ENCODE data around the gene KRTAP29-1. TPM values are rescaled to one million over a fixed set of nuclear protein-coding genes. Genes with fewer than 3 reads are reported as not detected.

KRTAP29-1 gene
- total and polyA plus RNA-seq, 12 donors, result not detected

GRCh38 chr17:41329279-41329948 is 26.8 kb upstream of the KRTAP29-1 start:
- 50 to 53% methylated on average over 13 of the region's 13 CpGs for WGBS, 2 donors
- H3K4me1 ChIP-seq, result no peaks in the 10 kb centered on the region
- peak; percentile 16 to 59 (median 53) for TF ChIP-seq CTCF (IDR thresholded peaks at IDR 0.05)
- H3K36me3 ChIP-seq, result no peaks in the 10 kb centered on the region
- H3K27me3 ChIP-seq, result peaks cover 0 to 24% (median 0%) of the 10 kb centered on the region in 7 donors
- no peak overlapping the region for H3K4me3 ChIP-seq
- H3K9me3 ChIP-seq, result no peaks in the 10 kb centered on the region
- intact Hi-C loops (cut with DNase I), result loop anchor here in 5 of 10 donors (5.0 to 10.0 kb wide), 4 partner anchors 165 to 527 kb away; no protein-coding TSS in a partner anchor
- ATAC-seq (peak in 2 of 8 donors; percentile 52 to 66), DNase-seq (peak in 1 of 2 donors; percentile 35)
- no peak overlapping the region for H3K27ac ChIP-seq

GRCh38 chr17:41328207-41328606 is 25.6 kb upstream of the KRTAP29-1 start:
- H3K4me1 ChIP-seq, result no peaks in the 10 kb centered on the region
- H3K27ac ChIP-seq, result no peak overlapping the region
- 83 to 88% methylated on average over 7 of the region's 7 CpGs for WGBS, 2 donors
- H3K4me3 ChIP-seq, result no peak overlapping the region
- peaks cover 0 to 17% (median 0%) of the 10 kb centered on the region in 7 donors for H3K27me3 ChIP-seq
- no peaks in the 10 kb centered on the region for H3K9me3 ChIP-seq
- ATAC-seq (no peak), DNase-seq (no peak)
- intact Hi-C loops (cut with DNase I), result loop anchor here in 5 of 10 donors (5.0 to 10.0 kb wide), 4 partner anchors 167 to 526 kb away; no protein-coding TSS in a partner anchor
- no peaks in the 10 kb centered on the region for H3K36me3 ChIP-seq
- TF ChIP-seq CTCF (IDR thresholded peaks at IDR 0.05), result no peak

DNA sequence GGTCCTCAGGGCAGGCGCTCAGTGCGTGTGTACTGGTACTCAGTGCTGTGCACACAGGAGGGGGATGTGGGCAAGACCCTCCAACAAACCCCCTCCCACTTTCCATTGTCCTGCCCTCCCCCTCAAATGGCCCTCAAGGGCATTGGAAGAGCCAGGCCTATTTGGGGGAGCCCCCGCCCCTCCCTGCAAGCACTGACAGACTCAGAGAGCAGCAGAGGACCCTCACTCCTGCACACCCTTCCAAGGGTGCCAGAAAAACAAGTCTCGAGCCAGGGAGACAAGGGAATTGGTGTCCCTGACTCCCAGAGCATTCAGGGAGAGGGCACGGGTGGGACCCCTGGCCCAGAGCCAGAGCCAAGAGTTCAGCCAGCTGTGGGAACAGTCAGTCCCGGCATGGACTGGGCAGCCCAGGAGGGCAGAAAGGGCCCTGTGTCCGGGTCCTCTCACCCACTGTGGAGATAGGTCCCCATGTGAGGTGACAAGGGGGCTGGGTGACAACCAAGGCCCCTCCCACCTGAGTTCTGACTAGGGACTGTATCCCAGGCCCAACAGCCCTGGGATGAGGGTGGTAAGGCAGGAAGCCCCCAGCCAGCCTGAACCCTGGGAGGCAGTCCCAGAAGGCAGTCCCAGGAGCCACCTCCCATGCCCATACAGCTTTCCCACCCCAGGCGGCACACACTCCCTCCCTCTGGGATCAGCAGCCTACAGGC is 24.9 kb upstream of the KRTAP29-1 start:
- Histone ChIP-seq H3K9me3 (no peaks in the 10 kb centered on the region), H3K27me3 (peaks cover 0 to 13% (median 0%) of the 10 kb centered on the region in 7 donors), H3K27ac (no peak overlapping the region), H3K4me3 (no peak overlapping the region), H3K4me1 (no peaks in the 10 kb centered on the region), H3K36me3 (no peaks in the 10 kb centered on the region)
- ATAC-seq (no peak), DNase-seq (no peak)
- intact Hi-C loops (cut with DNase I), result loop anchor here in 5 of 10 donors (5.0 to 10.0 kb wide), 4 partner anchors 167 to 525 kb away; no protein-coding TSS in a partner anchor
- no peak for TF ChIP-seq CTCF (IDR thresholded peaks at IDR 0.05)
- WGBS, 2 donors, result 74 to 78% methylated on average over 8 of the region's 8 CpGs
